PFSK-1 (cell line): ENCODE data around the gene MPPED1.

Experiments
- POLR2AphosphoS5 ChIP-seq: IDR thresholded peaks from 2 replicates; pipeline ENCODE4 v1.6.1; 2012; ENCODE audit warnings: low read depth, mild to moderate bottlenecking, control low read depth, low read length, moderate library complexity
- SIN3A ChIP-seq: IDR thresholded peaks from 2 replicates; pipeline ENCODE4 v1.6.1; 2012; ENCODE audit warnings: mild to moderate bottlenecking, low read length, moderate library complexity, borderline replicate concordance; ENCODE audit not compliant: insufficient read depth
- TAF1 ChIP-seq: IDR thresholded peaks from 2 replicates; pipeline ENCODE4 v1.6.1; 2012; ENCODE audit warnings: low read length, control low read depth, borderline replicate concordance; ENCODE audit not compliant: insufficient read depth
- TF ChIP-seq, protein P1 (sequence below), 2 experiments: IDR thresholded peaks; 2 replicates each; pipeline versions ENCODE4 v1.6.1 to v1.8.0; 2011 to 2012; ENCODE audit warnings: low read depth in 2 of 2, low read length in 2 of 2, control low read depth in 1 of 2, inconsistent platforms in 1 of 2, mild to moderate bottlenecking in 1 of 2, moderate library complexity in 1 of 2; ENCODE audit not compliant: insufficient read depth in 1 of 2

GRCh38 chr22:43392385-43392989 is 19.3 kb upstream of the MPPED1 start:
- TF ChIP-seq POLR2AphosphoS5 (no peak), TAF1 (no peak), SIN3A (no peak)
- TF ChIP-seq, protein P1, sequence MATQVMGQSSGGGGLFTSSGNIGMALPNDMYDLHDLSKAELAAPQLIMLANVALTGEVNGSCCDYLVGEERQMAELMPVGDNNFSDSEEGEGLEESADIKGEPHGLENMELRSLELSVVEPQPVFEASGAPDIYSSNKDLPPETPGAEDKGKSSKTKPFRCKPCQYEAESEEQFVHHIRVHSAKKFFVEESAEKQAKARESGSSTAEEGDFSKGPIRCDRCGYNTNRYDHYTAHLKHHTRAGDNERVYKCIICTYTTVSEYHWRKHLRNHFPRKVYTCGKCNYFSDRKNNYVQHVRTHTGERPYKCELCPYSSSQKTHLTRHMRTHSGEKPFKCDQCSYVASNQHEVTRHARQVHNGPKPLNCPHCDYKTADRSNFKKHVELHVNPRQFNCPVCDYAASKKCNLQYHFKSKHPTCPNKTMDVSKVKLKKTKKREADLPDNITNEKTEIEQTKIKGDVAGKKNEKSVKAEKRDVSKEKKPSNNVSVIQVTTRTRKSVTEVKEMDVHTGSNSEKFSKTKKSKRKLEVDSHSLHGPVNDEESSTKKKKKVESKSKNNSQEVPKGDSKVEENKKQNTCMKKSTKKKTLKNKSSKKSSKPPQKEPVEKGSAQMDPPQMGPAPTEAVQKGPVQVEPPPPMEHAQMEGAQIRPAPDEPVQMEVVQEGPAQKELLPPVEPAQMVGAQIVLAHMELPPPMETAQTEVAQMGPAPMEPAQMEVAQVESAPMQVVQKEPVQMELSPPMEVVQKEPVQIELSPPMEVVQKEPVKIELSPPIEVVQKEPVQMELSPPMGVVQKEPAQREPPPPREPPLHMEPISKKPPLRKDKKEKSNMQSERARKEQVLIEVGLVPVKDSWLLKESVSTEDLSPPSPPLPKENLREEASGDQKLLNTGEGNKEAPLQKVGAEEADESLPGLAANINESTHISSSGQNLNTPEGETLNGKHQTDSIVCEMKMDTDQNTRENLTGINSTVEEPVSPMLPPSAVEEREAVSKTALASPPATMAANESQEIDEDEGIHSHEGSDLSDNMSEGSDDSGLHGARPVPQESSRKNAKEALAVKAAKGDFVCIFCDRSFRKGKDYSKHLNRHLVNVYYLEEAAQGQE (IDR thresholded peaks at IDR 0.05; ENCODE audit: insufficient read depth in 1 of 2, low read depth in 2 of 2, low read length in 2 of 2): no peak
